Endothelial cell of umbilical vein (primary cell): ENCODE results near the gene LRIF1. TPM values are rescaled to one million over a fixed set of nuclear protein-coding genes. Genes with fewer than 3 reads are reported as not detected.

ENCODE experiments used
- BruUV-seq: library from RNA; stranded (reverse); fragments of 400-500 nt; replicated peaks from 2 replicates; lab custom pipeline; 2021; lab: Mats Ljungman, UMichigan
- CTCF ChIA-PET: fragments of 300-600, 350-600 bp; sonication (Branson Sonifier 250); formaldehyde crosslinking; loops from one replicate; lab custom pipeline; 2021; ENCODE audit warnings: antibody characterized with exemption, inconsistent platforms; lab: Charles Lee
- POLR2A ChIA-PET: fragments of 300-600, 350-600 bp; sonication (Branson Sonifier 250); formaldehyde crosslinking; loops from one replicate; lab custom pipeline; 2021; ENCODE audit warnings: antibody characterized with exemption, inconsistent platforms; lab: Charles Lee
- DNase-seq: peaks from one replicate; pipeline ENCODE4 v3.0.0-alpha.2; 2011; ENCODE audit warnings: low read depth, low spot score
- FAIRE-seq: peaks from 2 replicates; lab custom pipeline; 2011; peaks lifted over from hg19 to GRCh38; lab: Jason Lieb, UNC
- H2AFZ ChIP-seq: 2 replicates; pipeline ENCODE4 v1.6.0; 2012; ENCODE audit warnings: low read depth, low read length, control low read depth, inconsistent platforms
- H3K27ac ChIP-seq: 2 replicates; pipeline ENCODE4 v1.5.1; 2011; ENCODE audit warnings: low read depth, mild to moderate bottlenecking, control low read depth, low read length, moderate library complexity; ENCODE audit not compliant: insufficient read depth
- H3K27me3 ChIP-seq, 2 experiments: 2 replicates each; pipeline versions ENCODE4 v1.6.0 to v1.6.1; 2011; ENCODE audit warnings: low read length in 2 of 2, mixed read lengths in 1 of 2; ENCODE audit not compliant: control insufficient read depth in 2 of 2, insufficient read depth in 2 of 2
- H3K36me3 ChIP-seq, 2 experiments: 2 replicates in 1 of 2; 3 replicates in 1 of 2; pipeline ENCODE4 v1.5.1; 2011; ENCODE audit warnings: low read length in 2 of 2, mild to moderate bottlenecking in 1 of 2, moderate library complexity in 1 of 2; ENCODE audit not compliant: control insufficient read depth in 2 of 2, insufficient read depth in 2 of 2; ENCODE audit errors: extremely low read depth in 1 of 2
- H3K4me1 ChIP-seq: 3 replicates; pipeline ENCODE4 v1.5.1; 2011; ENCODE audit warnings: mild to moderate bottlenecking, low read length; ENCODE audit not compliant: control insufficient read depth, insufficient read depth; ENCODE audit errors: extremely low read depth
- H3K4me2 ChIP-seq: 2 replicates; pipeline ENCODE4 v1.6.1; 2011; ENCODE audit warnings: low read length, control low read depth, mixed read lengths; ENCODE audit not compliant: insufficient read depth
- H3K4me3 ChIP-seq, 3 experiments: fragments of 200-600 bp in 1 of 3; sonication (generic), shearing (Covaris generic) in 1 of 3; replicated peaks in 1 of 3; 2 replicates each; pipeline ENCODE4 v1.5.1; 2011 to 2016; ENCODE audit warnings: control low read depth in 3 of 3, low read length in 3 of 3, mild to moderate bottlenecking in 2 of 3, inconsistent platforms in 1 of 3, low read depth in 1 of 3, moderate library complexity in 1 of 3; ENCODE audit not compliant: insufficient read depth in 1 of 3
- H3K79me2 ChIP-seq: 2 replicates; pipeline ENCODE4 v1.6.0; 2012; ENCODE audit warnings: low read length, inconsistent platforms; ENCODE audit not compliant: control insufficient read depth, insufficient read depth
- H3K9ac ChIP-seq: replicated peaks from 2 replicates; pipeline ENCODE3; 2011; ENCODE audit warnings: low read length, control low read depth; ENCODE audit not compliant: insufficient read depth; ENCODE audit errors: extremely low read depth
- H3K9me1 ChIP-seq: replicated peaks from 3 replicates; pipeline ENCODE4 v1.6.0; 2011; ENCODE audit warnings: mild to moderate bottlenecking, low read length; ENCODE audit not compliant: control insufficient read depth, insufficient read depth; ENCODE audit errors: extremely low read depth
- H3K9me3 ChIP-seq: replicated peaks from 2 replicates; pipeline ENCODE4 v1.5.1; 2012; ENCODE audit warnings: low read length, inconsistent platforms; ENCODE audit not compliant: control insufficient read depth, insufficient read depth
- H4K20me1 ChIP-seq: replicated peaks from 2 replicates; pipeline ENCODE3; 2011; ENCODE audit warnings: mild to moderate bottlenecking, low read length; ENCODE audit not compliant: control insufficient read depth, insufficient read depth; ENCODE audit errors: extremely low read depth
- GATA2 ChIP-seq: IDR thresholded peaks from 2 replicates; pipeline ENCODE4 v1.7.0; 2011; ENCODE audit warnings: low read depth, mild to moderate bottlenecking, moderate library complexity, mixed read lengths, low read length; ENCODE audit not compliant: insufficient read length, insufficient read depth
- JUN ChIP-seq: IDR thresholded peaks from 2 replicates; pipeline ENCODE4 v1.6.1; 2011; ENCODE audit warnings: borderline replicate concordance, low read depth; ENCODE audit not compliant: insufficient read length, insufficient read depth
- MYC ChIP-seq: IDR thresholded peaks from one replicate; pipeline ENCODE4 v1.6.1; 2011; ENCODE audit warnings: mild to moderate bottlenecking, low read depth, low read length
- POLR2A ChIP-seq: IDR thresholded peaks from 2 replicates; pipeline ENCODE4 v1.6.1; 2012; ENCODE audit warnings: low read depth, mild to moderate bottlenecking, control low read depth, low read length
- POLR2AphosphoS5 ChIP-seq: IDR thresholded peaks from 2 replicates; pipeline ENCODE4 v1.6.1; 2012; ENCODE audit warnings: low read depth, mild to moderate bottlenecking, control low read depth, low read length, moderate library complexity; ENCODE audit not compliant: insufficient read depth
- dilution Hi-C: fragments of 300-500 bp; cut with MboI; formaldehyde crosslinking; loops from one replicate; pipeline ENCODE4 v1.15.0; 2019; ENCODE audit warnings: low sequenced_read_pairs; ENCODE audit not compliant: extremely low pct_ligation_motif_present
- intact Hi-C: fragments of 100-400 bp; cut with micrococcal nuclease; formaldehyde crosslinking; loops from one replicate; pipeline ENCODE4 v1.10.0; 2022
- polyA plus RNA-seq, 4 experiments: library from polyadenylated mRNA; depleted of rRNA in 3 of 4; stranded (reverse) in 3 of 4; unstranded in 1 of 4; fragments of >200 nt; gene quantifications; 2 replicates each; pipeline versions ENCODE4 v1.2.1 to v1.2.3, GENCODE V29; 2011 to 2012; ENCODE audit warnings: missing spikeins in 1 of 4
- total RNA-seq: library from RNA; stranded (reverse); gene quantifications from 2 replicates; pipeline ENCODE4 v1.2.3, GENCODE V29; 2021
- TF ChIP-seq, protein P1 (sequence below): IDR thresholded peaks from 2 replicates; pipeline ENCODE4 v1.6.1; 2011; ENCODE audit not compliant: insufficient read depth, insufficient read length

The LRIF1 gene
- total and polyA plus RNA-seq, 2 donors (not counting 3 experiments of a cell fraction or from before 2014, with no cell fraction given) = 3.5 to 13.0 TPM

DNA sequence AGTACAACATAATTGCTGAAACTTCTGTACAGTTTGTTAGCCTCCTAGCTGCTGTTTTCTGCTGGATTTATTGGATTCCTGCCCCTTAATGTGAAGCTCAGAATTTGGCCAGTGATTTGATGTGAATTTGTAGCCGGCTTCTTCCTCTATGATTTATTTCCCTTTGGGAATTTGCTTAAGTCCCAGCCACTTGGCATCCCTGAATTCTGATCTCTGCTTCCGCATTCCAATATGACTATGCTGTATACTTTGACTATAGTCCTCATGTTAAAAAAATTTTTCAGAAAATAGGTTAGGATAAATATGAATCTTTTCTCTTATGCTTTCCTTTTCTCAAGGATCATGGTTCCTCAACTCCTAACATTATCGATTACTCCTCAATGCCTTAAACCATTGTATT, 12.4 kb upstream of the LRIF1 start:
- no peak overlapping the region for H3K9ac ChIP-seq
- no peak for TF ChIP-seq JUN
- TF ChIP-seq, protein P1, sequence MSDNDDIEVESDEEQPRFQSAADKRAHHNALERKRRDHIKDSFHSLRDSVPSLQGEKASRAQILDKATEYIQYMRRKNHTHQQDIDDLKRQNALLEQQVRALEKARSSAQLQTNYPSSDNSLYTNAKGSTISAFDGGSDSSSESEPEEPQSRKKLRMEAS = no peak
- TF ChIP-seq POLR2AphosphoS5 = no peak
- H3K9me3 ChIP-seq = no peaks in the 10 kb centered on the region
- peaks cover 0 to 2% of the 10 kb centered on the region in 2 experiments for H3K27me3 ChIP-seq
- ChIA-PET POLR2A (no interaction called here), CTCF (interaction anchor here (1.0 to 2.3 kb wide), 2 partner anchors 12 to 16 kb away, joined by 3 to 8 read pairs; partner anchors contain the start of gene LRIF1)
- BruUV-seq = no TSS peak
- DNase-seq = no peak
- dilution Hi-C loops (no loop called here), intact Hi-C loops (no loop called here)
- no peak overlapping the region for H3K4me2 ChIP-seq
- no peaks in the 10 kb centered on the region for H3K4me1 ChIP-seq
- H4K20me1 ChIP-seq = no peaks in the 10 kb centered on the region
- H3K27ac ChIP-seq = no peak overlapping the region
- no peak for FAIRE-seq
- H3K36me3 ChIP-seq = no peaks in the 10 kb centered on the region
- H3K79me2 ChIP-seq = no peaks in the 10 kb centered on the region
- H2AFZ ChIP-seq = no peak overlapping the region
- H3K4me3 ChIP-seq = no peak overlapping the region
- no peaks in the 10 kb centered on the region for H3K9me1 ChIP-seq

DNA sequence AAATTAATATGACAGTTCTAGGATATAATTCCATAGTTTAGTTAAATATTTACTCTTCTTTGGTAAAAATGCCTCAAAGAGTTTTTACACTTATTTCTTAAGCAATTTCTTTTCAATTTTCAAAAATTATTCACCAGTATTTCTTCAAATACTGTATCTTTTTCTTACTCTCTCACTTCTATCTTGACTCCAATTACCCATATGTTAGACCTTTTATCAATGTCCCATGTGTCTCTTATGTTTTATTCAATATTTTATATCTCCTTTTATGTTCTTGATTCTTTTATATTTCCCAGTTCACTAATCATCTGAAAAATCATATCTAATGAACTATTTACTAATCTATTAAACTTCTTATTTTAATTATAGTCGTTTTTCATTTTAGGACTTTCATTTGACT, 11.5 kb upstream of the LRIF1 start:
- no TSS peak for BruUV-seq
- intact Hi-C loops = no loop called here
- Histone ChIP-seq H3K36me3 (no peaks in the 10 kb centered on the region), H3K4me2 (no peak overlapping the region), H3K4me1 (no peaks in the 10 kb centered on the region), H3K9me1 (no peaks in the 10 kb centered on the region), H2AFZ (no peak overlapping the region), H3K79me2 (no peaks in the 10 kb centered on the region), H3K4me3 (no peak overlapping the region), H4K20me1 (no peaks in the 10 kb centered on the region), H3K27me3 (peaks cover 0 to 2% of the 10 kb centered on the region in 2 experiments), H3K27ac (no peak overlapping the region), H3K9ac (no peak overlapping the region), H3K9me3 (no peaks in the 10 kb centered on the region)
- dilution Hi-C loops = no loop called here
- CTCF ChIA-PET = no interaction called here
- FAIRE-seq (no peak), DNase-seq (no peak)
- no peak for TF ChIP-seq MYC
- TF ChIP-seq GATA2 = no peak
- no peak for TF ChIP-seq POLR2A
- POLR2A ChIA-PET = no interaction called here
